OCI-LY1 (cell line): ENCODE results near the gene TYW1.
"Not testable (repeated sequence)": the region's sequence is repeated elsewhere in the genome, so short reads cannot be mapped to it uniquely, and the experiment has no call there.

Experiments
- CTCF ChIP-seq: fragments of 200-600 bp; sonication (generic), shearing (Covaris generic); IDR thresholded peaks from 2 replicates; pipeline ENCODE4 v1.5.1; 2017; ENCODE audit warnings: mild to moderate bottlenecking, antibody characterized with exemption, low read length, moderate library complexity, mixed read lengths
- EZH2 ChIP-seq: fragments of 200-600 bp; sonication (generic), shearing (Covaris generic); IDR thresholded peaks from 2 replicates; pipeline ENCODE4 v1.8.0; 2017; ENCODE audit warnings: borderline replicate concordance, mixed run types, mild to moderate bottlenecking, antibody characterized with exemption, low read length, moderate library complexity, mixed read lengths

DNA sequence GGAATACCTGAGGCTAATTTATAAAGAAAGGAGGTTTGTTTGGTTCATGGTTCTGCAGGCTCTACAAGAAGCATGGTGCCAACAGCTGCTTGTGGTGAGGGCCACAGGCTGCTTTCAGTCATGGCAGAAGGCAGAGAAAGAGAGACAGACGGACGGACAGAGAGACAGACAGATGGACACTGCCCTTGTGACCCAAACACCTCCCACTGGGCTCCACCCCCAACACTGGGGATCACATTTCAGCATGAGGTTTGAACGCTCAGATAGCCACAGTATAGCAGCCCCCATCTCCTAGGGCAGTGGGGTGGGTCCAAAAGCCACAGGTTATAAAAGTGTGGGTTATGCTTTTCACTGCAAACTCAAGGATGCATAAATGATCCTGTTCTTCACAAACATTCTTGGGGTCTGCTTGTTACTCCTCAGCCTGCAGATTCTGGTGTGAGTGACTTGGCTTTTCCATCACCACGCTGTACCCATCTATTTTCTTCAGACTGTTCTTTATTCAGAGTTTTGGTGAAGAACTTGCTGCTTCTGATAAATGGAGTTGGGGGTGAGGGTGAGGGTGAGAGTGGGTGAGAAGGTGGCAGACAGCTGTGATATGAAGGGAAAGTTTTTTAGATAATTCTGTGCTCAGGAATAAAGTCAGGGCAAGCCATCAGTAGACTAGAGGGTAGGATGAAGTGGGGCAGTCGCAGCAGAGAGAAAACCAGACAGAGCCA is 194.5 kb downstream of the TYW1 start:
- TF ChIP-seq CTCF, EZH2: not testable (repeated sequence)
